Upper lobe of right lung (tissue), 1 donor: ENCODE data around the gene KCNJ6. TPM values are rescaled to one million over a fixed set of nuclear protein-coding genes. Genes with fewer than 3 reads are reported as not detected.

ENCODE experiments used
- ATAC-seq: fragments of 200-7000 bp; cut with Tn5 transposase; one replicate; pipeline ENCODE4 v1.9.1; 2020; ENCODE audit warnings: mild to moderate bottlenecking, moderate library complexity
- DNase-seq: peaks from one replicate; pipeline ENCODE4 v3.0.0-alpha.2; 2020
- H3K27ac ChIP-seq: fragments of 200-600 bp; one replicate; pipeline ENCODE4 v1.8.0; 2022
- H3K27me3 ChIP-seq: fragments of 200-600 bp; one replicate; pipeline ENCODE4 v1.8.0; 2022; ENCODE audit warnings: mild to moderate bottlenecking
- H3K36me3 ChIP-seq: fragments of 200-600 bp; one replicate; pipeline ENCODE4 v1.8.0; 2022
- H3K4me1 ChIP-seq: fragments of 200-600 bp; one replicate; pipeline ENCODE4 v1.8.0; 2022
- H3K4me3 ChIP-seq: fragments of 200-600 bp; one replicate; pipeline ENCODE4 v1.8.0; 2022; ENCODE audit warnings: mild to moderate bottlenecking
- H3K9me3 ChIP-seq: fragments of 200-600 bp; one replicate; pipeline ENCODE4 v1.8.0; 2022
- CTCF ChIP-seq: fragments of 200-600 bp; IDR thresholded peaks from one replicate; pipeline ENCODE4 v1.8.0; 2022; ENCODE audit warnings: antibody characterized with exemption
- intact Hi-C: fragments of 100-400 bp; cut with DNase I; formaldehyde crosslinking; loops from one replicate; pipeline ENCODE4 v1.11.0; 2022
- total RNA-seq: library from RNA; stranded (reverse); fragmentation: NEBNext Ultra II Directional; extraction: Animal tissue kit (Norgen Biotek cat#: 25700); gene quantifications from one replicate; pipeline ENCODE4 v1.2.1, GENCODE V29; 2021
- donor health status: DM: no; HTN: yes; CAD: no; lungs with severe emphysema.

Gene KCNJ6
- total RNA-seq, 1 donor from 2014 or later, result 0.06 TPM

- intact Hi-C loops, result no loop called here
- no peak for ATAC-seq
These were observed 99.0 kb downstream of the KCNJ6 start for GRCh38 chr21:37817242-37817641.

GRCh38 chr21:37815893-37816292, 100.4 kb downstream of the KCNJ6 start:
- Histone ChIP-seq H3K4me1 (no peaks in the 10 kb centered on the region), H3K27ac (no peak overlapping the region), H3K4me3 (no peak overlapping the region), H3K36me3 (no peaks in the 10 kb centered on the region), H3K9me3 (peaks cover 8% of the 10 kb centered on the region), H3K27me3 (no peaks in the 10 kb centered on the region)
- intact Hi-C loops, result no loop called here
- ATAC-seq (peak; percentile 53), DNase-seq (no peak)
- no peak for TF ChIP-seq CTCF

More at GRCh38 chr21:37817242-37817641, 99.0 kb downstream of the KCNJ6 start:
- peaks cover 5% of the 10 kb centered on the region for H3K9me3 ChIP-seq
- no peaks in the 10 kb centered on the region for H3K27me3 ChIP-seq
- H3K4me3 ChIP-seq, result no peak overlapping the region
- no peaks in the 10 kb centered on the region for H3K36me3 ChIP-seq
- TF ChIP-seq CTCF, result no peak
- no peak for DNase-seq
- H3K4me1 ChIP-seq, result no peaks in the 10 kb centered on the region
- no peak overlapping the region for H3K27ac ChIP-seq

GRCh38 chr21:37811711-37812110, 104.5 kb downstream of the KCNJ6 start:
- H3K9me3 ChIP-seq, result peaks cover 8% of the 10 kb centered on the region
- DNase-seq, result no peak
- H3K27me3 ChIP-seq, result no peaks in the 10 kb centered on the region
- H3K4me1 ChIP-seq, result no peaks in the 10 kb centered on the region
- no peak overlapping the region for H3K27ac ChIP-seq
- no peaks in the 10 kb centered on the region for H3K36me3 ChIP-seq
- intact Hi-C loops, result no loop called here
- ATAC-seq, result no peak
- TF ChIP-seq CTCF, result no peak
- H3K4me3 ChIP-seq, result no peak overlapping the region

- DNase-seq, result no peak
- no peaks in the 10 kb centered on the region for H3K36me3 ChIP-seq
- no peaks in the 10 kb centered on the region for H3K27me3 ChIP-seq
- ATAC-seq, result no peak
- no peaks in the 10 kb centered on the region for H3K4me1 ChIP-seq
- H3K27ac ChIP-seq, result no peak overlapping the region
- peaks cover 6% of the 10 kb centered on the region for H3K9me3 ChIP-seq
- intact Hi-C loops, result no loop called here
- no peak overlapping the region for H3K4me3 ChIP-seq
- TF ChIP-seq CTCF, result no peak
These were observed 108.0 kb downstream of the KCNJ6 start for GRCh38 chr21:37808261-37808660.

- Histone ChIP-seq H3K9me3 (no peaks in the 10 kb centered on the region), H3K27me3 (no peaks in the 10 kb centered on the region), H3K4me1 (no peaks in the 10 kb centered on the region), H3K36me3 (no peaks in the 10 kb centered on the region), H3K27ac (no peak overlapping the region), H3K4me3 (no peak overlapping the region)
- ATAC-seq (no peak), DNase-seq (no peak)
- intact Hi-C loops, result no loop called here
- TF ChIP-seq CTCF, result no peak
These were observed 111.0 kb downstream of the KCNJ6 start for GRCh38 chr21:37805266-37805665.

GRCh38 chr21:37804001-37804400, 112.3 kb downstream of the KCNJ6 start:
- ATAC-seq, result no peak
- Histone ChIP-seq H3K9me3 (no peaks in the 10 kb centered on the region), H3K36me3 (no peaks in the 10 kb centered on the region), H3K4me1 (no peaks in the 10 kb centered on the region), H3K4me3 (no peak overlapping the region), H3K27ac (no peak overlapping the region), H3K27me3 (no peaks in the 10 kb centered on the region)
- TF ChIP-seq CTCF, result no peak
- intact Hi-C loops, result no loop called here
- no peak for DNase-seq
